IPS-NIHi7 (cell line): ENCODE data around the gene KIF9.
"Not testable (repeated sequence)": the region's sequence is repeated elsewhere in the genome, so short reads cannot be mapped to it uniquely, and the experiment has no call there.

Experiments used
- DNase-seq: peaks from one replicate; pipeline ENCODE4 v3.0.0; 2012; ENCODE audit warnings: mixed read lengths; ENCODE audit errors: extremely low spot score

Gene KIF9

DNA sequence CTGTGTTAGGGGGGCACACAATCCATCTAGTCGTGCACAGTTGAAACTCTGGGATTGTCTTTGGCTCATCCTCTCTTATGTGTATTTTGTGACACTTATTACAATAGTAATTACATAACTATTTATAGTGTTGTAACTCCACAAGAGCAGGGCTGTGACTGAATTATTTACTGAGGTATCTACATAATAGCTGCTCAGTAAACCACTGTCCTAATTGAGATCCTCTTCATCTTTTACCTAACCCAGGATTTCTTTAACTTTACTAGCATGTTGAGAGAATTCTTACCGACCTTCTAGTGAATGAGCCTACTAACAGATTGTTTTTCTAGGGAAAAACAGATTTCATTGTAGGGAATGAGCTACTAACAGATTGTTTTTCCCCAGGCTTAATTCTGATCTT, 11.2 kb upstream of the KIF9 start:
- no peak for DNase-seq

DNA sequence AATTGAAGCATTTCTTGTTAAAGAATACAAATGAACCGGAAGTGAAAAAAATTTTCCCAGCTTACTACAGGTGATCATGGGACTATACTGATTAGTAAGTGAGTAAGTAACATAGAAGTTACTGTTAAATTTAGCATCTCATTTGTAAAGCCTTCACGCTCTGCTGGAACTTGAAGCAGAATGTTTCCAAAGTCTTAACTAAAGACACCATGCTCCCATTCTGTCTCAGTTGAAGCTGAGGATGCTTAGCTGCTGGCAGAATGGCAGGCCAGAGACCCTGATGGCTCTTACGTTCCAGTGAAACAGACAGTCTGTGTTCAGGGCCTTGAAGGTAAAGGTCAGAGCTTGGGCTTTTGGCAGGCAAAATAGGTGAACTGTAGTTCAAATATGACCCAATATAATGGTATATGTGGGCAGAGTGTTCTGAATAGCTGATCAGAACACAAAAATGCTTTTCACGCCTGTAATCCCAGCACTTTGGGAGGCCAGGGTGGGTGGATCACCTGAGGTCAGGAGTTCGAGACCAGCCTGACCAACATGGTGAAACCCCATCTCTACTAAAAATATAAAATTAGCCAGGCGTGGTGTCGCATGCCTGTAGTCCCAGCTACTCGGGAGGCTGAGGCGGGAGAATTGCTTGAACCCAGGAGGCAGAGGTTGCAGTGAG, 9.3 kb upstream of the KIF9 start:
- DNase-seq: not testable (repeated sequence)

DNA sequence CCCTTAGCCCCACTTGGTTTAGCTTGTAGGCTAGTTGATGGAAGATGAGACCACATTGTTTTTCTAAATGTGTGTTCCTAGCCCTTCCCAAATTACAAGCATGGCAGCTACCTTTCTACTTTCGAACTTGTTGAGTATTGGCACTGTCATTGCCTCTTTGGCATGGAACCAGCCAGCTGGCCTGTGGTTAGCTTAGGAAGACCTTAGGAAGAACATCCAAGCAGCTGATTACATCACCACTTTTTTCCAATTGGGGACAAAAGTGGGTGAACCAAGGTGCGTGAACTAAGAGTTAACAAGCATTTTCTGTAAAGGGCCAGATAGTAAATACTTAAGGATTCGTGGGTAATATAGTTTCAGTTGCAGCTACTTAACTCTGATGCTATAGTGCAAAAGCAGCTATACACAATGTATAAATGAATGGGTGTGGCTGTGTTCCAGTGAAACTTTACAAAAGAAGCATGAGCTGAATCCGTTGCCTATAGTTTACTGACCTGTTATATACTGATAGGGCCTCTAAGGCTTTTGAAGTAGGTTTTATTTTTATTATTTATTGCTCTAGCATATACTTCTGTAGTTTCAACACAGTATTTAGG, 8.7 kb upstream of the KIF9 start:
- no peak for DNase-seq

DNA sequence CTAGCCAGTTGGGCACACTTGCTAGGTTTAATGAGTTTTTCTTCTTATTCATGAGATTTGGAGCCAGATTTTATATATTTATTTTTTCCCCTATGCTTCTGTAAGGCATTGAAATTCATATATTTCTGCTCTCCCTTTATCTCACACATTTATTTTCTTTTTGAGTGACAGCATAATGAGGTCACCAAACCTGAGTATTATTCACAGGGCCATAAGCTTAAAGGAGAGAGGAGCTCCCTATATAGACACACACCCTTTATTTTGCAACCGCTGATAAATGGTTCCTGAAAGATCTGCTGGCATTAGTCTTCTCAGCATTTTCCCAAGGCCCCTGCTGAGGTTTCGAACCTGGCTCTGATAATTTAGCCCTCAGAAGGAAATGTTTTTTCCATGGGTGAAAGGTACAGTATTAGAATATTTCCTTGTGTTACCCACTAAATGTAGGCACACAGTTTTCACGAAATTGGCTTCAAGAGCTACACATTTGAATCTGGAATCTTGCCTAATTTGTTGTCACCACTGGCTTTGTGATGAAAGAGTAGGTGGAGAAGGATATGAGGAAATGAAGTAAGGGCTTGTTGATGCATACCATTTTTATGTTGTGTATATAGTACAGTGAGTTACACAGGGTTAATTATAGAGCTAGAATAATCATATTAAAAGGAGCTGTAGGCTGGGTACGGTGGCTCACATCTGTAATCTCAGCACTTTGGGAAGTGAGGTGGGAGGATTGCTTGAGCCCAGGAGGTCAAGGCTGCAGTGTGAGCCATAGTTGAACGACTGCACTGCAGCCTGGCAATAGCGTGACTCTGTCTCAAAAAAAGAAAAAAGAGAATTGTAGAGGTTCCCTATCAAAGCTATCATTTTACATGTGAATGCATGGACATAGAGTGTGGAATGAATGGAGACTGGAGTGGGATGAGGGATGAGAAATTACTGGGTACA, 6.6 kb upstream of the KIF9 start:
- DNase-seq: no peak

DNA sequence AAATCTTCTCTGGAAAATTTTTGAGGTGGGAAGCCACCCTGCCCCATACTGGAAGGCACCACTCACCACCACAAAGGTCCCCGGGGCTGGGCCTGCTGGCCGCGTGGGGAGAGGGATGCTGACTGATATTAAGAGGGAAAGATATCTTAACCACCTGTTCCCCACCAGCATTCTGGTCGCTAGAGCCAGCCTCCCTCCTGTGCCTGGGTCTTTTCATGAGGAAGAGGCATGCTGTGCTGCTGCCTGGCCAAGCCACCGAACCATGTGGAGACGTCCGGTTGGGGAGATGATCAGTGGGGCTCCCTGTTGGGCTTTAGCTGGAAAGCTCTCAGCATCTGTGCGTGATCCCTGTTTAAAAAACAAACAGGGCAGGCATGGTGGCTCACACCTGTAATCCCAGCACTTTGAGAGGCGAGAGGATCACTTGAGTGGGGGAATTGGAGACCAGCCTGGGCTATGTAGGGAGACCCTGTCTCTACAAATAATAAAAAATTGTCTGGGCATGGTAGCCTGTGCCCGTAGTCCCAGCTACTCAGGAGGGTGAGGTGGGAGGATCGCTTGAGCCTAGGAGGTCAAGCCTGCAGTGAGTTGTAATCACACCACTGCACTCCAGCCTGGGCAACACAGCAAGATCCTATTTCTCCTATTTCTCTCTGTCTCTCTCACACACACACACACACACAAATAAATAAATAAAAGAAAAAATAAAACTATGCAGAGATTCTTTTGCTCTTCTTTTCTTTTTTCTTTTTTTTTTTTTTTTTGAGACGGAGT, 1.2 kb upstream of the KIF9 start:
- peak; percentile 39 for DNase-seq

DNA sequence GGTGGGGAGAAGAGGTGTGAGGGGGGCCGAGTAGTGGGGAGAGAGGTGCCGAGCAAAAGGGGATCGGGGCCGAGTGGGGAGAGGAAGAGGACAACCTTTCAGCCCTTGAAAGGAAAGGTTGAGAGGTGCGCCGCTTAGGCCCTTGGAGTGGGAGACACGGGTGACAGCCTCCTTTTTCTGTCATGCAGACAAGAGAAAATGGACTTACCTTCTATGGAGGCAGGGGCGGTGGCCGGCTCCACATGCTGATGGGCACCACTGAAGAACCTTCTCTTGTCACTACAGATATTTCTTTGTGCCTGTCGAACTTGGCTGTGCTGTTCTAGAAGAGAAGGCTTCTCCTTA, 566 bp upstream of the KIF9 start:
- DNase-seq: no peak

DNA sequence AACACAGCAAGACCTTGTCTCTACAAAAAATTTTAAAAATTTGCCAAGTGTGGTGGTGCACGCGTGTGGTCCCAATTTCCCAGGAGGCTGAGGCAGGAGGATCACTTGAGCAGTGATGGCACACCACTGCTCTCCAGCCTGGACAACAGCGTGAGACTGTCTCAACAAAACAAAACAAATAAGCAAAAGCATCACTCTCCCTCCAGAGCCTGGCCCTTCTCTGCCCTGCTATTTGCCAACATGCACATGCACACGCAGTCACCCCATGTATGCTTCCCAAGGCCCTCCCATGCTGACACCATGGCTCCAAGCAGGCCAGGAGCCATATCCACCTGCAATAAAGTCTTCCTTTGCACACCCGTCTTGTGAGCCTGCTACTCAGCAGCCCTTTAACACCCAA, 2.1 kb downstream of the KIF9 start:
- no peak for DNase-seq

DNA sequence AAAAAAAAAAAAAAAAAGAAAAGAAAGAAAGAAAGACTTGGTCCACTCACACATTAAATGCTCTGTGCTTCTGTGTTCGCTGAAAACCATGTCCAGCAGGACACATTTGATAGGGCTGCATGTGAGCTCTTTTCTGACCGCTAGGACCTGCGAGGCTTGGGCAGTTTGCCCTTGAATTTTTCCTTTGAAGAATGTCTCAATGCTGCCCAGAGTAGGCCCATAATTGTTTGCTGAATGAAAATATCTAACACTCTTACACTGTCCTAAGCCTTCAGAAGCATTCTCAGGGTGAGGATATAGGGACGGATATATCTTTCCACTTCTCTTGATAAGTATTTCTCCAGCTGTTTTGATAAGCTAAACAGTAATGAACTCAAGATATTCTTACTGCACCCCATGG, 6.0 kb downstream of the KIF9 start:
- no peak for DNase-seq

DNA sequence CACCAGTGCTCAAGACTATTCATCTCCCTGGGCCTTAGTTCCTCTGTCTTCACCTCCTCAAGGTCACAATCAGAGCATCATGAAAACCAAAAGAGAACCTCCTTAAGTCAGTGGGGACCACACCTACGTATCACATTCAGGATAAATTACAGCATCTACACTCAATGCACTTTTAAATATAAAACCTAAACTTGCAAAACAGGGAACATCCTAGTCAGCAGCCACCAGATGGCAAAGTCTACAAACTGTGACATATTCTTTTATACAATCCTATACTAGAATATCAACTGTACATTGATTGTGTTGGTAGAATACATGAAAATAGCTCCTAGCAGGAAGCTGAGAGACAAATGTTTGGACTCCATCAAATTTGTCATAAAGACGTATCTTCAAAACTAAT, 7.9 kb downstream of the KIF9 start:
- no peak for DNase-seq

DNA sequence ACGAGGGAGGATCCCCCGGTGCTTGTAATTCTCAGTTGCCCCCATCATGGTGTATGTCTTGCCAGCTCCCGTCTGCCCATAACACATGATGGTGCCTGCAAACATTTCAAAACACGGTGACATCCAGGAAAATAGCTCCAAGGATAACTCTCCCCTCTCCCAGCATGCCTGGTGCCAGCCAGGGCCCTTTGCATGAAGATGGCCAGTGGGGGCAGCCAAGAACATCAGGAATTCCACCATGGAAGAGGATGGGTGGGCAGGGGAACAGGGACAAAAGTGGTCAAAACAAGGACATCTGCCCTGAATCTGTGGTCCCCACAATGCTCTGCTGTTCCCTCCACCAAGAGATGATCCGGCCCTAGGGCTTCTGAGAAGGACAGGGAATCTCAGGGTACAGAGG, 9.0 kb downstream of the KIF9 start:
- DNase-seq: no peak

DNA sequence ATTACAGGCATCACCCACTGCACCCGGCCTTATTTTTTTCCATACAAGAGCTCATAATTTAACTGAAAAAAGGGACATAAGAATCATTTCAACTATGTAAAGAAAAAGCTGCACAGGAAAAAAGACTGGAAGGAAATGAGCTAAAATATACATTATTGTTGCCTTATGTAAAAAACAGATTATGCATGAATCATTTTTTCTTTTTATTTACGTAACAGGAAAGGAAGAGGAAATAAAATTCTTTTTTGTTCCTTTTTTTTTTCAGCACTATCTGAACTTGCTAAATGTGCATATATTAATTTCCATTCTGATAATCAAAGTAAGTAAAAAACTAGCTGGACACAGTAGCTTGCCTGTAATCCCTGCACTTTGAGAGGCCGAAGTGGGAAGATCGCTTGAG, 12.1 kb downstream of the KIF9 start:
- no peak for DNase-seq

DNA sequence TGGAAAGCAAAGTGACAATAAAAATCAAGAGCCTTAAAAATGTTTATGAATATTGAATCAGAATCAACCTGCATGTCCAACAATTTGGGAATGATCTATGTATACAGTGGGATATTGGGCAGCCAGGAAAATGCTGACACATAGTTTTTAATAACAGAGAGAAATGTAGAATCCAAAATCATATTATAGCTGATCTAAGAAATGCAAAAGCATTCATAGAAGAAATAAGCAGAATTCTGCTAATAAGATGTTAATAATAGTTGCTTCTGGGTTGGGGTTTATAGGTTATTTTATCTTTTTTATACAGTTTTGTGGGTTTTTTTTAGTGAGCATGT, 15.1 kb downstream of the KIF9 start:
- no peak for DNase-seq

DNA sequence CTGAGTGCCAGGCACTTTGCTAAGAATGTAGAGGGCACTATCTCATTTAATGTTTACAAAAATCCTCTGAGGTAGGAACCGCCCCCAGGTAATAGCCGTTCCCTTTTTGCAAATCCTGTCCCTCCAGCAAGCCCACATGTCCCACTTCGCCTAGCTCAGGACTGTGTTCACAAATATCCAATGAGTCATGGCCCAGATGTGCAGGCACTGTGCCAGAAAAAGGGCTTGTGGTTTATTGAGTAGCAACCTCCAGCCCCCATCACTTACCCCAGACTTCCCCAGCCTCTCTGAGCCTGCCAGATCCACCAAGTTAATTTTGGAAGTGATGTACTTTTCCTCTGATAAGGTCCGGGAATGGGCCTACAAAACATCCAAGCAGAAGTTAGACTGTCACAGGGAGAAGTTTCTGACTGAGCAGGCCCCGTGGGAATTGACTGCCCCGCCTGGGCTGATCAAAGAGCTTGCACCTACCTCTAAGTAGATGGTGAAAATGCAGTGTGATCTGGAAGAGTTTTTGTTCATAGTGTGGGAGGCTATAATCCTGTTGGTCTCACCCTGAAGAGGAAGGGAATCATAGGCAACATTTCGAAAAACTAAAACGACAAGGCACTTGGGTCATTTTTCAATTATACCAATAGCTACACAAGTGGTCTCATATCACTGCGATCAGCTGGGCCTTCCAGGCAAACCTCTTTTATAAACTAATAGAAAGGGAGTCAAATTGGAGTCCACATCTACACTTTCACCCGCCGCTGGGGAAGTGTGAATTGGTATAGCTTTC, 15.7 kb downstream of the KIF9 start:
- DNase-seq: no peak

DNA sequence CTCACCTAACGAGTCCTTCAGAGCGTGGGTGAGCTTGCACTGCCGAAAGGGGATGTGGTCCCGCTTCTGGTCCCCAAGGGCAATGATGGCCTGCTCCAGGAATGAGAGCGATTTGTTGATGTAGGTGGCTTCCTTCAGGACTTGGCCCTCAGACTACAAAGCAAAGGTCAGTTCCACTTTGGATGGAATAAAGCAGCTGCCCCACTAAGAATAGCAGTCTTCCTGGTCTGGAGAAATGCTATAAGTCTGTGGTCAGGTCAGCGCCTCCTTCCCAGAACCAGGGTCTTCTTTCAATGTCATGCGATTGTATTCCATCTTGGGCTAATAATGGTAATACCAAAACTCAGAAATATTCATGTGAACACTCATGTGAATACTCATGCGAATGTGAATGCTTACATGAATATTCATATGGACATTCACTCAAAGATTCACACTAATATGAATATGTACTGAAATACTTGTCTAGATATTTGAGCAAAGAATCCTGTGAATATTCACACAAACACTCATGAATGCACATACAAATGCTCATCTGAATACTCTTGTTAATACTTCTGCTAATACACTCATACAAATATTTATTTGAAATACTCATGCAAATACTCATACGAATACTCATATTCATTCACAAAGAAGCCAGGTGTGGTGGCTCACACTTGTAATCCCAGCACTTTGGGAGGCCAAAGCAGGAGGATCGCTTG, 16.7 kb downstream of the KIF9 start:
- no peak for DNase-seq

DNA sequence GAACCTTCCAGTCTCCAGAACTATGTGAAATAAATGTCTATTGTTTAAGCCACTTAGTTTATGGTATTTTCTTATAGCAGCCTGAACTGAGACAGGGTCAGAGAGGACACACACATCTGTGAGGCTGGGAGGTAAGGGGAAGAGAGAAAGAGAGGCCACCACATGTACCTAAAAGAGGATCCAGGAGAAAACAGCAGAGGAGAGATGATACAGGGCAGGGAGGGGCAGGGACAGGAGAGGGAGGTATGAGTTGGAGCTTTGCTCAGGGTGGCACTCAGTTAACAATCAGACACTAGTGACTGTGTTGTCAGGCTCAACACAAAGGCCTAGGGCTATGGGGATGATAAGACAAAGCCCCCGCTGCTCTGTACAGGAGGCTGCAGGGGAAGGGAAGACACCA, 17.6 kb downstream of the KIF9 start:
- DNase-seq: no peak

DNA sequence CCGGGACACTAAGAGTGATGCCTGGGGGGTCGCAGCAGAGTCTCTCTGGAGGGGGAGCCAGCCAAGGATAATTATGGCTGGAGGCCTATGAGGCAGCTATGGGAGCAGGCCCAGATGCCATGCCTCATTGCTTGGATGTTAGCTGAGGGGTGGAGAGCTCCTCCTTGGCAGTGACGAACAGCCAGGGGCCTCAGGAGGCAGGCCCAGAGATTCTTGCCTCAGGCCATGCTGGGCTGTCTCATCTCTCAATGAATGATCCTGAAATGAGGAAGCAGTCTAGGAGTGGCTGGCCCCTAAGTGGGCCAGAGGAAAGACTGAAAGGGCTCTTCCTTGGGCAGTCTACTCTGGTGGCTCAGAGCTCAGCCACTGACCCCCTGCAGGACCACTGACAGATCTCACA, 21.3 kb downstream of the KIF9 start:
- no peak for DNase-seq

DNA sequence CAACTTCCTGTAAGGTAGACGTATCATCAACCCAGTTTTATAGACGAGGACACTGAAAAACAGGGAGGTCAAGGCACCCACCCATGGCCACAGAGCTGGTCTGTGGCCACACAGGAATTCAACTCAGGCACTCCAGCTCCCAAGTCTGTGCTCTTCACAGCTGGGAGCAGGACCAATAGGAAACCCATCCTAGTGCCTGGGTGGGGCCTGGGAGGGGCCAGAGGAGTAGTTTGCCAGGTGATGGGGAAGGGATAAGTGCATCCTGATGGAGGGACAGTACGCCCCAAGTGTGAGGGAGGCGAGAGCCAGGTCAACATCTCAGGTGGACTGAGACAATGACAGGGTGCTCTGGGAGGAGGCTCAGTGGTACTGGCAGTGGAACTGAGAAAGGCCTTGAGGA, 22.0 kb downstream of the KIF9 start:
- no peak for DNase-seq

DNA sequence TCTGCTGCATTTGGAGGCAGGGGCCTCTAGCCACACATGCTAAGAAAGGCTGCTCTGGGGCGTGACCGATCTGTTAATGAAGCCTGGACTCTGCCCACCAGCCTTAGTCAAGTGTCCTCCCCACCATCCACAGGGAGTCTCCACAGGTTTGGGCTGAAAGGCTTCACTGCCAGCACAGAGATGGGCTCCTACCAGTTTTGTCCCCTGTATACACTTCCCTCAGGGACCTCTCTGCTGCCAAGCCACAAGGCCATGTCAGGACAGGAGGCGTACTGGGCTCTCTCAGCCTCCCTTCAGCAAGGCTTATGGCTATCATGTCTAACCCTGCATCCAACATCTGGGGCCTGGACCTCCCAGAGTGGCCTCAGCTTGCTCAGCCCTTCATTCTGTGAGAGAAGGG, 23.5 kb downstream of the KIF9 start:
- DNase-seq: no peak

DNA sequence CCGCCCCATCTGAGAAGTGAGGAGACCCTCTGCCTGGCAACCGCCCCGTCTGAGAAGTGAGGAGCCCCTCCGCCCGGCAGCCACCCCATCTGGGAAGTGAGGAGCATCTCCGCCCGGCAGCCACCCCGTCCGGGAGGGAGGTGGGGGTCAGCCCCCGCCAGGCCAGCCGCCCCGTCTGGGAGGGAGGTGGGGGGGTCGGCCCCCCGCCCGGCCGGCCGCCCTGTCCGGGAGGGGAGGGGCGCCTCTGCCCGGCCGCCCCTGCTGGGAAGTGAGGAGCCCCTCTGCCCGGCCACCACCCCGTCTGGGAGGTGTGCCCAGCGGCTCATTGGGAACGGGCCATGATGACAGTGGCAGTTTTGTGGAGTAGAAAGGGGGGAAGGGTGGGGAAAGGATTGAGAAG, 26.3 kb downstream of the KIF9 start:
- not testable (repeated sequence) for DNase-seq

DNA sequence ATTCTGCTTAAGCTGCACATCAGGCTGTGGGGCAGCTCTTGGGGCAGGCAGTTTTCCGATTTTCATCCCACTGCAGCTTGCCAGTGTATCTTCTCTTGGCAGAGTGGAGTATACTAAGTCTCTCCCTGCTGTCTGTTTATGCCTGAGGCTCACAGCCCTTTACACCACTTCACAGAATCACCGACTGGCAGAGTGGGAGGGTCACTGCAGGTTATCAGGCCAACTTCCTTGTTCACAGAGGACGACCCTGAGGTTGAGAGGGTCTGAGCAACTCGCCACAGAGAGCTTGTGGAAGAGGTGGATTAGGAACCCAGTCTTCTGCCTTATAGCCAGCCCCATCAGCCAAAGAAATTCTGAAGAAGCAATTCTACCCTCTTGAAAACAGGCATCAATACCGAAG, 30.9 kb downstream of the KIF9 start:
- no peak for DNase-seq

DNA sequence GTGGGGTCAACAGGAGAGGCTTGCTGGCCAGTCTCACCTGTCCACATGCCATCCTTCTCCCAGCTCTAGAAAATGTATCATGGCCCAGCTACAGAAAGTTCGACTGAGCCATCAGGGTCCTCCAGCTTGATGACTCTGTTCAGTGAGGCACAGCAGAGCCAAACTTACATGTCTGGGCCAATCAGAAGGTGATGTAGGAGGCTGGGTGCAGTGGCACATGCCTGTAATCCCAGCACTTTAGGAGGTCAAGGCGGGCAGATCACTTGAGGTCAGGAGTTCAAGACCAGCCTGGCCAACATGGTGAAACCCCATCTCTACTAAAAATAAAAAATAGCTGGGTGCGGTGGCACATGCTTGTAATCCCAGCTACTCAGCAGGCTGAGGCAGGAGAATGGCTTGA, 31.5 kb downstream of the KIF9 start:
- not testable (repeated sequence) for DNase-seq
